H9 (cell line): ENCODE measurements around the gene TMPRSS2. TPM values are rescaled to one million over a fixed set of nuclear protein-coding genes. Genes with fewer than 3 reads are reported as not detected.

Source experiments
- DNase-seq: peaks from one replicate; pipeline ENCODE4 v3.0.0-alpha.2; 2017
- H2AFZ ChIP-seq: one replicate; pipeline ENCODE4 v1.6.1; 2013; ENCODE audit warnings: mild to moderate bottlenecking, low read length, control low read depth, moderate library complexity
- H2AK5ac ChIP-seq: 2 replicates; pipeline ENCODE4 v1.6.1; 2013; ENCODE audit warnings: low read length, control low read depth, mixed read lengths; ENCODE audit not compliant: insufficient read length
- H2BK120ac ChIP-seq: one replicate; pipeline ENCODE4 v1.6.1; 2013; ENCODE audit warnings: low read depth, mild to moderate bottlenecking, low read length, control low read depth, inconsistent platforms; ENCODE audit not compliant: poor library complexity, severe bottlenecking
- H2BK12ac ChIP-seq: 2 replicates; pipeline ENCODE4 v1.6.1; 2013; ENCODE audit warnings: low read length, control low read depth, mixed read lengths, low read depth; ENCODE audit not compliant: insufficient read length
- H2BK15ac ChIP-seq: 2 replicates; pipeline ENCODE4 v1.6.1; 2013; ENCODE audit warnings: low read depth, low read length, control low read depth
- H2BK20ac ChIP-seq: one replicate; pipeline ENCODE4 v1.6.1; 2013; ENCODE audit warnings: low read depth, mild to moderate bottlenecking, low read length, control low read depth, inconsistent platforms; ENCODE audit not compliant: poor library complexity, severe bottlenecking
- H2BK5ac ChIP-seq: 2 replicates; pipeline ENCODE4 v1.6.1; 2013; ENCODE audit warnings: low read length, control low read depth, mixed read lengths; ENCODE audit not compliant: insufficient read length
- H3K14ac ChIP-seq: 2 replicates; pipeline ENCODE4 v1.6.1; 2013; ENCODE audit warnings: low read length, control low read depth; ENCODE audit not compliant: insufficient read depth
- H3K18ac ChIP-seq: 2 replicates; pipeline ENCODE4 v1.6.1; 2013; ENCODE audit warnings: low read depth, mild to moderate bottlenecking, mixed read lengths, low read length, control low read depth; ENCODE audit not compliant: insufficient read length
- H3K23ac ChIP-seq: 2 replicates; pipeline ENCODE4 v1.6.1; 2013; ENCODE audit warnings: low read length, control low read depth, mixed read lengths, low read depth; ENCODE audit not compliant: insufficient read length
- H3K23me2 ChIP-seq: 2 replicates; pipeline ENCODE4 v1.6.1; 2013; ENCODE audit warnings: low read depth, mild to moderate bottlenecking, mixed read lengths, low read length, control low read depth; ENCODE audit not compliant: insufficient read length, poor library complexity, severe bottlenecking
- H3K27ac ChIP-seq: 2 replicates; pipeline ENCODE4 v1.5.1; 2013; ENCODE audit warnings: low read length, control low read depth, mixed read lengths, low read depth; ENCODE audit not compliant: insufficient read length
- H3K27me3 ChIP-seq: 2 replicates; pipeline ENCODE4 v1.6.1; 2013; ENCODE audit warnings: low read length, control low read depth, inconsistent platforms; ENCODE audit not compliant: insufficient read depth
- H3K4ac ChIP-seq: 2 replicates; pipeline ENCODE4 v1.6.1; 2013; ENCODE audit warnings: low read depth, mild to moderate bottlenecking, control low read depth, inconsistent platforms, low read length, moderate library complexity
- H3K4me1 ChIP-seq: 2 replicates; pipeline ENCODE4 v1.6.1; 2013; ENCODE audit warnings: low read length, control low read depth, inconsistent platforms; ENCODE audit not compliant: insufficient read depth
- H3K4me2 ChIP-seq: 2 replicates; pipeline ENCODE4 v1.6.1; 2013; ENCODE audit warnings: low read length, control low read depth, mixed read lengths; ENCODE audit not compliant: insufficient read length, insufficient read depth
- H3K56ac ChIP-seq: 2 replicates; pipeline ENCODE4 v1.6.1; 2013; ENCODE audit warnings: low read depth, mild to moderate bottlenecking, mixed read lengths, low read length, control low read depth; ENCODE audit not compliant: insufficient read length
- H3K79me1 ChIP-seq: 2 replicates; pipeline ENCODE4 v1.6.1; 2013; ENCODE audit warnings: low read depth, mild to moderate bottlenecking, moderate library complexity, low read length, control low read depth, inconsistent platforms; ENCODE audit not compliant: insufficient read depth, poor library complexity, severe bottlenecking
- H3K79me2 ChIP-seq: 2 replicates; pipeline ENCODE4 v1.6.1; 2013; ENCODE audit warnings: low read length, control low read depth, inconsistent platforms; ENCODE audit not compliant: insufficient read depth
- H3K9ac ChIP-seq: 2 replicates; pipeline ENCODE4 v1.6.1; 2013; ENCODE audit warnings: low read length, control low read depth, mixed read lengths; ENCODE audit not compliant: insufficient read length; ENCODE audit errors: extremely low read depth
- H3K9me3 ChIP-seq: one replicate; pipeline ENCODE4 v1.6.1; 2013; ENCODE audit warnings: low read depth, low read length, inconsistent platforms; ENCODE audit not compliant: control insufficient read depth
- H3T11ph ChIP-seq: one replicate; pipeline ENCODE4 v1.6.1; 2013; ENCODE audit warnings: mild to moderate bottlenecking, low read length, control low read depth, inconsistent platforms
- H4K20me1 ChIP-seq: one replicate; pipeline ENCODE4 v1.6.1; 2013; ENCODE audit not compliant: control insufficient read depth, insufficient read length, insufficient read depth
- H4K5ac ChIP-seq: 2 replicates; pipeline ENCODE4 v1.6.1; 2013; ENCODE audit warnings: low read depth, mild to moderate bottlenecking, mixed read lengths, low read length, control low read depth; ENCODE audit not compliant: insufficient read length
- H4K8ac ChIP-seq: replicated peaks from 2 replicates; pipeline ENCODE4 v1.6.1; 2013; ENCODE audit warnings: low read length, control low read depth, mixed read lengths, low read depth; ENCODE audit not compliant: insufficient read length
- H4K91ac ChIP-seq: 2 replicates; pipeline ENCODE4 v1.6.1; 2013; ENCODE audit warnings: low read depth, mild to moderate bottlenecking, moderate library complexity, mixed read lengths, low read length, control low read depth; ENCODE audit not compliant: insufficient read length
- H3K27ac Mint-ChIP-seq, 3 experiments: 2 replicates in 2 of 3; 3 replicates in 1 of 3; pipeline ENCODE4 v1.8.0; 2020 to 2021; ENCODE audit warnings: mixed read lengths in 3 of 3, mild to moderate bottlenecking in 1 of 3, moderate library complexity in 1 of 3
- H3K27me3 Mint-ChIP-seq: 2 replicates; pipeline ENCODE4 v1.8.0; 2021; ENCODE audit warnings: low read depth, mild to moderate bottlenecking, moderate library complexity, mixed read lengths
- H3K36me3 Mint-ChIP-seq, 3 experiments: 2 replicates in 2 of 3; 3 replicates in 1 of 3; pipeline ENCODE4 v1.8.0; 2020 to 2021; ENCODE audit warnings: low read depth in 3 of 3, mixed read lengths in 3 of 3; ENCODE audit not compliant: insufficient read depth in 1 of 3
- H3K4me1 Mint-ChIP-seq, 2 experiments: 2 replicates each; pipeline ENCODE4 v1.8.0; 2020; ENCODE audit warnings: mixed read lengths in 2 of 2
- H3K4me3 Mint-ChIP-seq, 2 experiments: 2 replicates in 1 of 2; 3 replicates in 1 of 2; pipeline ENCODE4 v1.8.0; 2020 to 2021; ENCODE audit warnings: mild to moderate bottlenecking in 2 of 2, mixed read lengths in 2 of 2, moderate library complexity in 1 of 2
- H3K9me3 Mint-ChIP-seq, 2 experiments: 2 replicates in 1 of 2; 3 replicates in 1 of 2; pipeline ENCODE4 v1.8.0; 2020; ENCODE audit warnings: mild to moderate bottlenecking in 2 of 2, mixed read lengths in 2 of 2, moderate library complexity in 1 of 2
- WGBS: extraction: QIAGEN DNeasy Blood & Tissue Kit; methylation state at CpG from one replicate; pipeline ENCODE4 v1.1.7; 2013; ENCODE audit warnings: missing lambda C conversion rate, low lambda C conversion rate, mixed read lengths; ENCODE audit not compliant: insufficient read length; ENCODE audit errors: extremely low coverage; 5-methylcytosine and 5-hydroxymethylcytosine counted together
- total RNA-seq: library from RNA; stranded (reverse); gene quantifications from 2 replicates; pipeline ENCODE4 v1.2.1, GENCODE V29; 2021
- TF ChIP-seq, protein P1 (sequence below): fragments of 200-600 bp; sonication (generic); conservative IDR thresholded peaks from 3 replicates; pipeline ENCODE4 v1.8.0; 2021; ENCODE audit warnings: antibody characterized with exemption, mild to moderate bottlenecking

TMPRSS2 gene
- total RNA-seq, 1 experiment from 2014 or later, result 12.1 TPM

DNA sequence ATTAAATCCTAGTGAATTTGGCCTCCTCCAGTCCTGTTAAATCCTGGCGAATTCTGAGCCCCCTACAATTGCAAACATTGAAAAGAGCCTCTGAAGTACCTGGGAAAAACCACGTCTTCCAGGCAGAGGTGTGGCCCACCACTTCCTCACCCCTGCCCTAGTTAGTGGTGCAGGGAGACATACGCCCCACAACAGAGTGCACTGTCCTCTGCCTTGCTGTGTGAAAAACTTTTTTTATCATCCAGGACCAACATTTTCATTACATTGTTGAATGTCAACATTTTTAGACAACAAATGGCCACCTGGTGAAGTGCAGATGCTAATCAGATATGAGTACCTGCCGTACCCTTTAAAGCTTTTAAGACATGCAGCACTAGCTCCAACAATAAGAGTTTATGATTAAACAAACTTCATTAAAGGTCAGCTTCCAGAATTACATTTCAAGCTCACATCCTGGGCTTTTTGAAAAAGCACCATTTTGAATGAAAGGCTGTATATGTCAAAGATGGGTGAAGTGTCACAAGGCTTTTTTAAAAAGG is 13.6 kb upstream of the TMPRSS2 start:
- Histone ChIP-seq H3K4ac (no peak overlapping the region), H3K56ac (no peak overlapping the region), H3K4me1 (no peaks in the 10 kb centered on the region), H3K9ac (no peak overlapping the region), H3T11ph (no peak overlapping the region), H3K23me2 (no peaks in the 10 kb centered on the region), H2AFZ (no peak overlapping the region), H2BK12ac (no peak overlapping the region), H3K23ac (no peak overlapping the region), H3K79me2 (no peaks in the 10 kb centered on the region), H3K14ac (no peak overlapping the region), H3K9me3 (no peaks in the 10 kb centered on the region), H3K79me1 (no peaks in the 10 kb centered on the region), H2BK5ac (no peak overlapping the region), H3K27ac (no peak overlapping the region), H3K18ac (no peak overlapping the region), H4K91ac (no peak overlapping the region), H2AK5ac (no peak overlapping the region), H2BK20ac (no peak overlapping the region), H3K4me2 (no peak overlapping the region), H2BK15ac (no peak overlapping the region), H4K20me1 (no peaks in the 10 kb centered on the region), H2BK120ac (no peak overlapping the region), H4K8ac (no peak overlapping the region), H3K27me3 (no peaks in the 10 kb centered on the region), H4K5ac (no peak overlapping the region)
- no CpG with 5 or more reads among the region's 4 CpGs for WGBS
- Mint-ChIP-seq H3K9me3 (peaks cover 6 to 12% of the 10 kb centered on the region in 2 experiments; a peak in 4 of 5 replicates), H3K27ac (no peak overlapping the region), H3K27me3 (peaks cover 3% of the 10 kb centered on the region), H3K4me1 (no peaks in the 10 kb centered on the region), H3K36me3 (peaks cover 0 to 3% (median 2%) of the 10 kb centered on the region in 3 experiments; a peak in 4 of 7 replicates), H3K4me3 (no peak overlapping the region)
- TF ChIP-seq, protein P1, sequence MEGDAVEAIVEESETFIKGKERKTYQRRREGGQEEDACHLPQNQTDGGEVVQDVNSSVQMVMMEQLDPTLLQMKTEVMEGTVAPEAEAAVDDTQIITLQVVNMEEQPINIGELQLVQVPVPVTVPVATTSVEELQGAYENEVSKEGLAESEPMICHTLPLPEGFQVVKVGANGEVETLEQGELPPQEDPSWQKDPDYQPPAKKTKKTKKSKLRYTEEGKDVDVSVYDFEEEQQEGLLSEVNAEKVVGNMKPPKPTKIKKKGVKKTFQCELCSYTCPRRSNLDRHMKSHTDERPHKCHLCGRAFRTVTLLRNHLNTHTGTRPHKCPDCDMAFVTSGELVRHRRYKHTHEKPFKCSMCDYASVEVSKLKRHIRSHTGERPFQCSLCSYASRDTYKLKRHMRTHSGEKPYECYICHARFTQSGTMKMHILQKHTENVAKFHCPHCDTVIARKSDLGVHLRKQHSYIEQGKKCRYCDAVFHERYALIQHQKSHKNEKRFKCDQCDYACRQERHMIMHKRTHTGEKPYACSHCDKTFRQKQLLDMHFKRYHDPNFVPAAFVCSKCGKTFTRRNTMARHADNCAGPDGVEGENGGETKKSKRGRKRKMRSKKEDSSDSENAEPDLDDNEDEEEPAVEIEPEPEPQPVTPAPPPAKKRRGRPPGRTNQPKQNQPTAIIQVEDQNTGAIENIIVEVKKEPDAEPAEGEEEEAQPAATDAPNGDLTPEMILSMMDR, result no peak
- no peak for DNase-seq
